VCaP (cell line): ENCODE data around the gene ACRBP.

ENCODE experiments used
- H3K27ac ChIP-seq: fragments of 450-650 bp; 2 replicates; pipeline ENCODE4 v1.5.1; 2017
- CTCF ChIP-seq: fragments of 450-650 bp; conservative IDR thresholded peaks from 2 replicates; pipeline ENCODE4 v1.5.1; 2017; ENCODE audit warnings: mild to moderate bottlenecking, moderate library complexity

Gene ACRBP

GRCh38 chr12:6646276-6647082 lies 753 bp downstream of the ACRBP start:
- H3K27ac ChIP-seq, result no peak overlapping the region
- TF ChIP-seq CTCF, result no peak

GRCh38 chr12:6644903-6645302 lies 2.3 kb downstream of the ACRBP start:
- H3K27ac ChIP-seq, result no peak overlapping the region
- TF ChIP-seq CTCF, result no peak

GRCh38 chr12:6644257-6644596 lies 3.0 kb downstream of the ACRBP start:
- no peak for TF ChIP-seq CTCF
- no peak overlapping the region for H3K27ac ChIP-seq

- TF ChIP-seq CTCF, result no peak
- no peak overlapping the region for H3K27ac ChIP-seq
Observed at GRCh38 chr12:6643569-6644256, 3.5 kb downstream of the ACRBP start.

- H3K27ac ChIP-seq, result no peak overlapping the region
- no peak for TF ChIP-seq CTCF
Observed at GRCh38 chr12:6641131-6641530, 6.1 kb downstream of the ACRBP start.

GRCh38 chr12:6640497-6640896 lies 6.7 kb downstream of the ACRBP start:
- TF ChIP-seq CTCF, result no peak
- no peak overlapping the region for H3K27ac ChIP-seq

GRCh38 chr12:6639151-6639801 lies 8.0 kb downstream of the ACRBP start:
- H3K27ac ChIP-seq, result no peak overlapping the region
- no peak for TF ChIP-seq CTCF
